Measurements from ENCODE around the gene POLR2L. TPM values are rescaled to one million over a fixed set of nuclear protein-coding genes. Genes with fewer than 3 reads are reported as not detected.

POLR2L gene
- total RNA-seq (2014; rRNA removed; shearing (Covaris generic)) = 167 and 183 TPM in 2 replicates

DNA sequence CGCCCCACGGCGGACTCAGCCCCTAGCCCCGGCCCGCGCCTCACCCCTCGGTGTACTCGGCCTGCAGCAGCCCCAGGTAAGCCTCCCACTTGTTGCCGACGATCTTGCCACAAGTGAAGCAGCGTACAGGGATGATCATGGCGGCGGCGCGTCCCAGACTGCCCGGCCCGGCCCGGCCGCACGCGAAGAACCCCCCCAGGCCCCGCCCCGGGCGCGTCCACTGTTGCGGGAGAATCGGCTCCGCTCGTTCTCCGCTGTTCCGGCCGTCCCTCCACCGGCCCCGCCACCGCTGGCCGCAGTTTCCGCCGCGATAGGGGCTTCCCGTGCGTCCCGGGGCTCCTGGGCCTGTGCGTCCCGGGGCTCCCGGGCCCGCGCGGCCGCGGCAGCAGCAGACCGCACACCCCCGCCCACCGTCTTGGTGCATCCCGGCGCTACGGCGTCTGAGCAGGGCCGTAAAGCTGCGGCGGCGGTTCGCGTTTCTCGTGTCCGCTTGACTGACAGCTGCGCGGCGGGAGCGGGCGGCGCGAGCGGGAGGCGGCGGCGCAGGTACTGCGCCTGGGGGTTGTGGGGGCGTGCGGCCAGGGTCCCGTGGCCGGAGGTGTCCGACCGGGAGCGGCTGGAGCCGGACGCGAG, at the start of gene POLR2L, which contains the start of gene TSPAN4:
POLR2L (minus strand) TSS at position 160 of the 633 bp plus-strand sequence; CDS start at position 139, 21 bp downstream.
TSPAN4 (plus strand) TSS at position 483 of the 633 bp plus-strand sequence. CDS start 7,453 bp downstream, outside the sequence.
- peak; percentile 84 for DNase-seq (ENCODE audit: low read depth)

DNA sequence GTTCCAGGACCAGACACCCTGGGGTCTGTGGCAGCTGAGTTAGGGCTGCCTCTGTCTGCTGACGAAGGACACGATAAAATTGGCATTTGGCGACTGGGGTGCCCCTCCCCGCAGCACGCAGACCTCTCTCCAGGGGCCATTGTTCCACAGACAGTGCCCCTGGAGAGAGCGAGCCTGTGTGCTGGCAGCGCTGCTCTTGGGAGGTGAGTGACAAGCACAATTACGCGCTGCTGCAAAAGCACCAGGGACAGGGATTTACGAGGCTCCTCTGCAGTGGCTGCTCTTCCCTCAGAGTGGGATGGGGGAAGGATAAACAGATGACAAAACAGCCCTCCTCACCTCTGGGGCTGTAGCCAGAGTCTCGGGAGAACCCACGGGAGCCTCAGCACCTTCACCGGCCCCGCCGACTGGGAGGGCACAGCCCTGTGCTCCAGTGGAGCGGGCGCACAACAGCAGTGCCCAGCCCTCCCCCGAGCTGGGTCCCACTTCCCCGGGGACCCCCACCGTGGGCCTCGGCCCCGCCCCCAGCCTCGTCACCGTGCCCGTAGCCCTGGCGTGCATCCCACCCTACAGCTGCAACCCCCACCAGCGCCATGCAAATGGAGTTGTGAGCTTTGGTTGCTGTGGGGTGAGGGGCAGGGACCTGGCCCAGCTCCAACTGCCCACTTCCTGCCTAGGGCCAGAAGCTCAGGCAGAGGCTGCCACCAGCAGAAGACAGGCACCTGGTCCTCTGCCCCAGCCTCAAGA, 48.6 kb upstream of the POLR2L start:
- DNase-seq (ENCODE audit: low read depth) = no peak

GRCh38 chr11:889687-890475, 47.6 kb upstream of the POLR2L start:
- no peak for DNase-seq (ENCODE audit: low read depth)

DNA sequence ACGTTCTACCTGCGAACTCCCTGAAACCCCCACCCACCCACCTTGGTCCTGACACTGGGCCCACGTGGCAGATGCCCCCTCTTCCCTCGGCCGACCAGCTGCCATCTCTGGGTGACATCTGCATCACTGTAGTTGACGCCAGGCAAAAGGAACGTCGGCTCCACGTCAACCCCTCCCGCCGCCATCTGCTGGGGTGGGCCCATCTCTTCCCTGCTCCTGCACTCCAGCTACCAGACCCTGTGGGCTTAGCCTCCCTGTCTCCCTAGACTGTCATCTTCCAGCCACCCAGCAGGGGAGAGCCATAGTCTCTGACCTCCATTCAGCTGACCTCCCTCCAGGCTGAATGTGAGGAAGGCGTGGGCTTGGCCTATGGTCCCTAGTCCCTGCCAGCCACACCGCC, 46.9 kb upstream of the POLR2L start:
- no peak for DNase-seq (ENCODE audit: low read depth)

GRCh38 chr11:888310-889212, 46.2 kb upstream of the POLR2L start:
- no peak for DNase-seq (ENCODE audit: low read depth)

- DNase-seq (ENCODE audit: low read depth) = no peak
Observed at GRCh38 chr11:887589-887988, 45.3 kb upstream of the POLR2L start.

DNA sequence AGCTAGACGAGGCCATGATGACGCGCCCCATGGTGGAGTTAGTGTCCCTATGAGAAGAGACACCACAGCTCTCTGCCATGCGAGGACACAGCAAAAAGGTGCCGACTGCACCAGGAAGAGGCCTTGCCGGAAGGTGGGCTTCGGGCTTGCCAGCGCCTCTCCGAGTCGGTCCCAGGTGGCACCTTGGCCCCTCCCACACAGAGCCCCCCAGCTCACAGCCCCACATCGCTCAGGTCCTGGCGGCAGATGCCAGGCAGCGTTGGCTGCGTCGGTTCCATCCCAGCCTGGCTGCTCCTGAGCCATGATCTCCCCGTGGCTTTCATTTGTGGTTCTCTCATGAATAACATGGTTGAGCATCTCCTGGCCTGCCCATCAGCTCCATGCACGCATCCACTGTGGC, 44.2 kb upstream of the POLR2L start:
- no peak for DNase-seq (ENCODE audit: low read depth)

DNA sequence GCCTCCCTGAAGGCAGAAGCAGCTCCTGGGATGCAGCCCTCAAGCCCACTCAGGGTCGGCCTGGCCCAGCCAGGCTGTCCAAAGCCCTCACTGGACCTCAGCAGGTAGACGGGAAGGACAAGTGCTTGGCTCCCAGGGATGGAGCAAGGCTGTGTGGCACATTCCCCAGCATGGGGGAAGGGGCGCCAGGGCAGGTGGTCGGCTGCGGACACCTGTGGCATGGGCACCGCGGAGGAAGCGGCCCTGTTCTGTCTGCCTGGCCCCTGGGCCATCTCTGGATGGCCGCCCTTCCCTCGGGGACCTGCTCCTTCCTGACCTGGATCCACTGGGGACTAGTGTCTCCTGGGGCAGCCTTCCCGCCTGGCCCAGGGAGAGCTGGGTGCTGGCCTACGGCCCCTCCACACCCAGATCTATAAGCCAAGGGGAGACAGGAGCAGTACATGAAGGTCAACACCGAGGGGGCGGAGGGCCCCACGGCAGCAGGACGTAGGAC, 42.3 kb upstream of the POLR2L start:
- DNase-seq (ENCODE audit: low read depth) = no peak

DNA sequence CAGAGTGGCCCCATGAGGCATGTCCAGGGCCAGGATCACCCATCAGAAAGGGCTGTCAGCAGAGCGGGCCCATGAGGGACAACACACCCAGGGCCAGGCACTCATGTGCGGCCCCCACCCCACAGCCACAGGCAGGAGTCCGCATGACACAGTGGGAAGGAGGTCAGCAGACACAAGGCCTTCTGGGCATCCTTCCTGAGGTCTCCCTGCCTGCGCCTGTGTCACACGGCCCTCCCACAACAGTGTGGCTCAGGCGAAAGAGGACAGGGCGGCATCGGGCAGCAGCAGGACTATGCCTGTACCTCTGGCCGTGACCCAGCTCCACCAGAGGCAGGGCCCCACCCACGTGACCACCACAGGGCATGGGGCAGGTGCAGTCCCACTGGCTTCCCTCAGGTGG, 41.2 kb upstream of the POLR2L start:
- DNase-seq (ENCODE audit: low read depth) = no peak

GRCh38 chr11:882596-882995, 40.3 kb upstream of the POLR2L start:
- DNase-seq (ENCODE audit: low read depth) = no peak

GRCh38 chr11:880447-880846, 38.1 kb upstream of the POLR2L start:
- no peak for DNase-seq (ENCODE audit: low read depth)

DNA sequence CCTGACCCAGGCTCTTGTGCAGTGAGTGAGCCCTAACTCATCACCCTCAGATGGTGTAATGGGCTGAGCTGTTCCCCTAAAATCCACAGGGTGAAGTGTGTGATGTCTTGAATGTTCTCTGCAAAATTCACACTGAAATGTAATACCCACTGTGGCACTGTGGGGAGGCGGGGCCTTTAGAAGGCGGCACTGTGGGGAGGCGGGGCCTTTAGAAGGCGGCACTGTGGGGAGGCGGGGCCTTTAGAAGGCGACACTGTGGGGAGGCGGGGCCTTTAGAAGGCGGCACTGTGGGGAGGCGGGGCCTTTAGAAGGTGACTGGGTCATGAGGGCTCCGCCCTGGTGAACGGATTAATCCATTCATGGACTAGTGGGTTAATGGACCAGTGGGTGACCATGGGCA, 35.2 kb upstream of the POLR2L start:
- no peak for DNase-seq (ENCODE audit: low read depth)

- peak; percentile 13 for DNase-seq (ENCODE audit: low read depth)
Observed at GRCh38 chr11:876545-876944, 34.2 kb upstream of the POLR2L start.

DNA sequence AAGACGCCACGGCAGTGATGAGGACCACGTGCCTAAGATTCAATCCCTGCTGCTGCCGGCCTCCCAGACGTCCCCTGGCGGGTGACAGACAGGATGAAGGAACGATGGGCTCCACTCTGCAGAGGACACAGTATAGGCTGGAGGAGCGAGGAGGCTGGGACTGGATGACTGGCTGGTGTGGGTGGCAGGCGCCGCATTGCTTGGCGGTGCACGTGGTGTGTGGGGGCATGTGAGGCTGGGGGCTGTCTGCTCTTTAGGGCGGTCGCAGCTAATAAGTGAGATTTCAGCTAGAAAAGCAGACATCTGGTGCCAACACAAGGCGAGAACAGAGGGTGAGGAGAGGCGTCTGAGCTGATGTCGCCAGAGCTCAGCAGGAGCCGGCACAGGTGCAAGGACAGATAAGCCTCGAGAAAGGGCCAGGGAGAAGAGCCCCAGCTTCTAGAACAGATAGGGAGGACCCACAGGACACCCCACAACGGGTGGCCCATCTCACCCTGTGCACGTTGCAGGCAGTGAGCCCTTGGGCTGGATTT, 33.5 kb upstream of the POLR2L start:
- no peak for DNase-seq (ENCODE audit: low read depth)

- DNase-seq (ENCODE audit: low read depth) = no peak
Observed at GRCh38 chr11:875203-875602, 32.9 kb upstream of the POLR2L start.

DNA sequence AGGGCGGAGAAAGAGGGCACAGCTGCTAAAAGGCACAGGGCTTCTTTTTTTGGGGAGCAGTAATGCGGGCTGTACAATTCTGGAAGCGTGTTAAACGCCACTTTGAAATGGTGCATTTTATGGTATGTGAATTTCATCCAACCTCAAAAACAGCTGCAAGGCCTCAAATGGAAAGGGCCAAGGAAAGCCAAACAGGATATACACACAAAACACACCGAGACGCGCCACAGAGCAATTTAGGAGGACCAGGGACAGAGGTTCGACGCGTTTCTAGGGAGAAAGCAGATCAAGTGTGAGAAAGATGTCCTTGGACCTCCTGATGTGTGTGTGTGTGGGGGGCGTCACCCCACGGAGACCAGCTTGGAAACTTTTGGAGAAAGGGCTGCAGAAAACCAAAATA, 31.4 kb upstream of the POLR2L start:
- no peak for DNase-seq (ENCODE audit: low read depth)

GRCh38 chr11:872799-873198, 30.5 kb upstream of the POLR2L start:
- DNase-seq (ENCODE audit: low read depth) = no peak

DNA sequence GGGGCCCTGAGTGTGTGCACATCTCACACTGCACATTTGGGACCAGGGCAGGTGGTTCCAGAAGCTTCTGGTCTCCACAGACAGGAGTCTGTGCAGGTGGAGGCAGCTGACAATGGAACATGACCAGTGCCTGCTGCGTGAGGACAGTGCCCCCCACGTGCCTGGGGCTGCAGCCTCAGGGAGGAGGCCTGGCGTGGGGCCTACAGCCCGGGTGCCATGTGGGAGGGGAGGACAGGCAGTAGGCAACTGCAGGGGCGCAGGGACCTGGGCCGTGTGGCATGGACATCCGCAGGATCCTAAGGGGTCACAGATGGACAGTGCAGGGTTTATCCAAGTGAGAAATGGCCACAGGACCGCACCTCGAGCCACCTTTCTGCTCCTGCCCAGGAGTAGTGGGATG, 29.1 kb upstream of the POLR2L start:
- no peak for DNase-seq (ENCODE audit: low read depth)

- DNase-seq (ENCODE audit: low read depth) = no peak
Observed at GRCh38 chr11:870418-870817, 28.1 kb upstream of the POLR2L start.

GRCh38 chr11:870127-870413, 27.7 kb upstream of the POLR2L start:
- DNase-seq (ENCODE audit: low read depth) = no peak

GRCh38 chr11:869399-870126, 27.2 kb upstream of the POLR2L start:
- DNase-seq (ENCODE audit: low read depth) = no peak

Data from RPMI7951 (cell line).